HL-60 (cell line): ENCODE measurements around the gene EPB41L3.

Experiments
- GABPA ChIP-seq: IDR thresholded peaks from 2 replicates; pipeline ENCODE4 v1.6.1; 2012; ENCODE audit warnings: low read depth
- POLR2AphosphoS5 ChIP-seq: IDR thresholded peaks from 2 replicates; pipeline ENCODE4 v1.6.1; 2012; ENCODE audit warnings: low read depth
- TF ChIP-seq, protein P1 (sequence below): IDR thresholded peaks from one replicate; pipeline ENCODE4 v1.5.1; 2011; ENCODE audit warnings: low read length, control low read depth, inconsistent platforms; ENCODE audit not compliant: insufficient read depth
- TF ChIP-seq, protein P2 (sequence below): IDR thresholded peaks from 2 replicates; pipeline ENCODE4 v1.6.1; 2012; ENCODE audit warnings: low read depth; ENCODE audit not compliant: insufficient replicate concordance

- TF ChIP-seq, protein P1, sequence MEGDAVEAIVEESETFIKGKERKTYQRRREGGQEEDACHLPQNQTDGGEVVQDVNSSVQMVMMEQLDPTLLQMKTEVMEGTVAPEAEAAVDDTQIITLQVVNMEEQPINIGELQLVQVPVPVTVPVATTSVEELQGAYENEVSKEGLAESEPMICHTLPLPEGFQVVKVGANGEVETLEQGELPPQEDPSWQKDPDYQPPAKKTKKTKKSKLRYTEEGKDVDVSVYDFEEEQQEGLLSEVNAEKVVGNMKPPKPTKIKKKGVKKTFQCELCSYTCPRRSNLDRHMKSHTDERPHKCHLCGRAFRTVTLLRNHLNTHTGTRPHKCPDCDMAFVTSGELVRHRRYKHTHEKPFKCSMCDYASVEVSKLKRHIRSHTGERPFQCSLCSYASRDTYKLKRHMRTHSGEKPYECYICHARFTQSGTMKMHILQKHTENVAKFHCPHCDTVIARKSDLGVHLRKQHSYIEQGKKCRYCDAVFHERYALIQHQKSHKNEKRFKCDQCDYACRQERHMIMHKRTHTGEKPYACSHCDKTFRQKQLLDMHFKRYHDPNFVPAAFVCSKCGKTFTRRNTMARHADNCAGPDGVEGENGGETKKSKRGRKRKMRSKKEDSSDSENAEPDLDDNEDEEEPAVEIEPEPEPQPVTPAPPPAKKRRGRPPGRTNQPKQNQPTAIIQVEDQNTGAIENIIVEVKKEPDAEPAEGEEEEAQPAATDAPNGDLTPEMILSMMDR = no peak
- no peak for TF ChIP-seq POLR2AphosphoS5
- TF ChIP-seq, protein P2, sequence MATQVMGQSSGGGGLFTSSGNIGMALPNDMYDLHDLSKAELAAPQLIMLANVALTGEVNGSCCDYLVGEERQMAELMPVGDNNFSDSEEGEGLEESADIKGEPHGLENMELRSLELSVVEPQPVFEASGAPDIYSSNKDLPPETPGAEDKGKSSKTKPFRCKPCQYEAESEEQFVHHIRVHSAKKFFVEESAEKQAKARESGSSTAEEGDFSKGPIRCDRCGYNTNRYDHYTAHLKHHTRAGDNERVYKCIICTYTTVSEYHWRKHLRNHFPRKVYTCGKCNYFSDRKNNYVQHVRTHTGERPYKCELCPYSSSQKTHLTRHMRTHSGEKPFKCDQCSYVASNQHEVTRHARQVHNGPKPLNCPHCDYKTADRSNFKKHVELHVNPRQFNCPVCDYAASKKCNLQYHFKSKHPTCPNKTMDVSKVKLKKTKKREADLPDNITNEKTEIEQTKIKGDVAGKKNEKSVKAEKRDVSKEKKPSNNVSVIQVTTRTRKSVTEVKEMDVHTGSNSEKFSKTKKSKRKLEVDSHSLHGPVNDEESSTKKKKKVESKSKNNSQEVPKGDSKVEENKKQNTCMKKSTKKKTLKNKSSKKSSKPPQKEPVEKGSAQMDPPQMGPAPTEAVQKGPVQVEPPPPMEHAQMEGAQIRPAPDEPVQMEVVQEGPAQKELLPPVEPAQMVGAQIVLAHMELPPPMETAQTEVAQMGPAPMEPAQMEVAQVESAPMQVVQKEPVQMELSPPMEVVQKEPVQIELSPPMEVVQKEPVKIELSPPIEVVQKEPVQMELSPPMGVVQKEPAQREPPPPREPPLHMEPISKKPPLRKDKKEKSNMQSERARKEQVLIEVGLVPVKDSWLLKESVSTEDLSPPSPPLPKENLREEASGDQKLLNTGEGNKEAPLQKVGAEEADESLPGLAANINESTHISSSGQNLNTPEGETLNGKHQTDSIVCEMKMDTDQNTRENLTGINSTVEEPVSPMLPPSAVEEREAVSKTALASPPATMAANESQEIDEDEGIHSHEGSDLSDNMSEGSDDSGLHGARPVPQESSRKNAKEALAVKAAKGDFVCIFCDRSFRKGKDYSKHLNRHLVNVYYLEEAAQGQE = no peak
- no peak for TF ChIP-seq GABPA
Observed at GRCh38 chr18:5539391-5539790, 4.4 kb downstream of the EPB41L3 start.
